ENCODE measurements around the gene FBXL19. TPM values are rescaled to one million over a fixed set of nuclear protein-coding genes. Genes with fewer than 3 reads are reported as not detected.
A peak's percentile ranks its signal among the peaks of the same experiment; 100 is the strongest.

FBXL19 gene
- total and polyA plus RNA-seq, 9 of the 15 experiments (the other 6 are each of a cell fraction or from before 2014, with no cell fraction given), result 0.13 to 48.0 (median 13.5) TPM; not detected in 1

DNA sequence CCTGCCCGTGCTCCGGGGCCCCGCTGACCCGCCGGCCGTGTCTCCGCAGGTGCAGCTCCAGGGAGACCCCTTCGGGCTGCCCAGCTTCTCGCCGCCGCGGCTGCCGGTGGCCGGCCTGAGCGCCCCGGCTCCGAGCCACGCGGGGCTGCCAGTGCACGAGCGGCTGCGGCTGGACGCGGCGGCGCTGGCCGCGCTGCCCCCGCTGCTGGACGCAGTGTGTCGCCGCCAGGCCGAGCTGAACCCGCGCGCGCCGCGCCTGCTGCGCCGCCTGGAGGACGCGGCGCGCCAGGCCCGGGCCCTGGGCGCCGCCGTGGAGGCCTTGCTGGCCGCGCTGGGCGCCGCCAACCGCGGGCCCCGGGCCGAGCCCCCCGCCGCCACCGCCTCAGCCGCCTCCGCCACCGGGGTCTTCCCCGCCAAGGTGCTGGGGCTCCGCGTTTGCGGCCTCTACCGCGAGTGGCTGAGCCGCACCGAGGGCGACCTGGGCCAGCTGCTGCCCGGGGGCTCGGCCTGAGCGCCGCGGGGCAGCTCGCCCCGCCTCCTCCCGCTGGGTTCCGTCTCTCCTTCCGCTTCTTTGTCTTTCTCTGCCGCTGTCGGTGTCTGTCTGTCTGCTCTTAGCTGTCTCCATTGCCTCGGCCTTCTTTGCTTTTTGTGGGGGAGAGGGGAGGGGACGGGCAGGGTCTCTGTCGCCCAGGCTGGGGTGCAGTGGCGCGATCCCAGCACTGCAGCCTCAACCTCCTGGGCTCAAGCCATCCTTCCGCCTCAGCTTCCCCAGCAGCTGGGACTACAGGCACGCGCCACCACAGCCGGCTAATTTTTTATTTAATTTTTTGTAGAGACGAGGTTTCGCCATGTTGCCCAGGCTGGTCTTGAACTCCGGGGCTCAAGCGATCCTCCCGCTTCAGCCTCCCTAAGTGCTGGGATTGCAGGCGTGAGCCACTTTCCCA is 21.1 kb upstream of the FBXL19 start (continued):
- TF ChIP-seq, protein P1, sequence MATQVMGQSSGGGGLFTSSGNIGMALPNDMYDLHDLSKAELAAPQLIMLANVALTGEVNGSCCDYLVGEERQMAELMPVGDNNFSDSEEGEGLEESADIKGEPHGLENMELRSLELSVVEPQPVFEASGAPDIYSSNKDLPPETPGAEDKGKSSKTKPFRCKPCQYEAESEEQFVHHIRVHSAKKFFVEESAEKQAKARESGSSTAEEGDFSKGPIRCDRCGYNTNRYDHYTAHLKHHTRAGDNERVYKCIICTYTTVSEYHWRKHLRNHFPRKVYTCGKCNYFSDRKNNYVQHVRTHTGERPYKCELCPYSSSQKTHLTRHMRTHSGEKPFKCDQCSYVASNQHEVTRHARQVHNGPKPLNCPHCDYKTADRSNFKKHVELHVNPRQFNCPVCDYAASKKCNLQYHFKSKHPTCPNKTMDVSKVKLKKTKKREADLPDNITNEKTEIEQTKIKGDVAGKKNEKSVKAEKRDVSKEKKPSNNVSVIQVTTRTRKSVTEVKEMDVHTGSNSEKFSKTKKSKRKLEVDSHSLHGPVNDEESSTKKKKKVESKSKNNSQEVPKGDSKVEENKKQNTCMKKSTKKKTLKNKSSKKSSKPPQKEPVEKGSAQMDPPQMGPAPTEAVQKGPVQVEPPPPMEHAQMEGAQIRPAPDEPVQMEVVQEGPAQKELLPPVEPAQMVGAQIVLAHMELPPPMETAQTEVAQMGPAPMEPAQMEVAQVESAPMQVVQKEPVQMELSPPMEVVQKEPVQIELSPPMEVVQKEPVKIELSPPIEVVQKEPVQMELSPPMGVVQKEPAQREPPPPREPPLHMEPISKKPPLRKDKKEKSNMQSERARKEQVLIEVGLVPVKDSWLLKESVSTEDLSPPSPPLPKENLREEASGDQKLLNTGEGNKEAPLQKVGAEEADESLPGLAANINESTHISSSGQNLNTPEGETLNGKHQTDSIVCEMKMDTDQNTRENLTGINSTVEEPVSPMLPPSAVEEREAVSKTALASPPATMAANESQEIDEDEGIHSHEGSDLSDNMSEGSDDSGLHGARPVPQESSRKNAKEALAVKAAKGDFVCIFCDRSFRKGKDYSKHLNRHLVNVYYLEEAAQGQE (IDR thresholded peaks at IDR 0.05; ENCODE audit: borderline replicate concordance), result 0 out of 2 replicates have a peak, but pooled peaks have one; percentile 28
- TF ChIP-seq, protein P1 (CRISPR knock-in tag; IDR thresholded peaks at IDR 0.05; ENCODE audit: low read depth), result no peak
- TF ChIP-seq HCFC1 (IDR thresholded peaks at IDR 0.05; ENCODE audit: low read depth, low read length) (no peak), NR1H2 (CRISPR knock-in tag; IDR thresholded peaks at IDR 0.05) (no peak), CBX8 (IDR thresholded peaks at IDR 0.05; ENCODE audit: borderline replicate concordance, extremely low read depth, low read depth, low read length, poor library complexity, severe bottlenecking) (no peak), ELF4 (CRISPR knock-in tag; IDR thresholded peaks at IDR 0.05) (no peak), ZNF57 (CRISPR knock-in tag; IDR thresholded peaks at IDR 0.05) (no peak)
- TF ChIP-seq, protein P2, sequence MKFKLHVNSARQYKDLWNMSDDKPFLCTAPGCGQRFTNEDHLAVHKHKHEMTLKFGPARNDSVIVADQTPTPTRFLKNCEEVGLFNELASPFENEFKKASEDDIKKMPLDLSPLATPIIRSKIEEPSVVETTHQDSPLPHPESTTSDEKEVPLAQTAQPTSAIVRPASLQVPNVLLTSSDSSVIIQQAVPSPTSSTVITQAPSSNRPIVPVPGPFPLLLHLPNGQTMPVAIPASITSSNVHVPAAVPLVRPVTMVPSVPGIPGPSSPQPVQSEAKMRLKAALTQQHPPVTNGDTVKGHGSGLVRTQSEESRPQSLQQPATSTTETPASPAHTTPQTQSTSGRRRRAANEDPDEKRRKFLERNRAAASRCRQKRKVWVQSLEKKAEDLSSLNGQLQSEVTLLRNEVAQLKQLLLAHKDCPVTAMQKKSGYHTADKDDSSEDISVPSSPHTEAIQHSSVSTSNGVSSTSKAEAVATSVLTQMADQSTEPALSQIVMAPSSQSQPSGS (CRISPR knock-in tag; IDR thresholded peaks at IDR 0.05), result no peak
- TF ChIP-seq, protein P3, sequence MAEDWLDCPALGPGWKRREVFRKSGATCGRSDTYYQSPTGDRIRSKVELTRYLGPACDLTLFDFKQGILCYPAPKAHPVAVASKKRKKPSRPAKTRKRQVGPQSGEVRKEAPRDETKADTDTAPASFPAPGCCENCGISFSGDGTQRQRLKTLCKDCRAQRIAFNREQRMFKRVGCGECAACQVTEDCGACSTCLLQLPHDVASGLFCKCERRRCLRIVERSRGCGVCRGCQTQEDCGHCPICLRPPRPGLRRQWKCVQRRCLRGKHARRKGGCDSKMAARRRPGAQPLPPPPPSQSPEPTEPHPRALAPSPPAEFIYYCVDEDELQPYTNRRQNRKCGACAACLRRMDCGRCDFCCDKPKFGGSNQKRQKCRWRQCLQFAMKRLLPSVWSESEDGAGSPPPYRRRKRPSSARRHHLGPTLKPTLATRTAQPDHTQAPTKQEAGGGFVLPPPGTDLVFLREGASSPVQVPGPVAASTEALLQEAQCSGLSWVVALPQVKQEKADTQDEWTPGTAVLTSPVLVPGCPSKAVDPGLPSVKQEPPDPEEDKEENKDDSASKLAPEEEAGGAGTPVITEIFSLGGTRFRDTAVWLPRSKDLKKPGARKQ (CRISPR knock-in tag; IDR thresholded peaks at IDR 0.05), result 0 out of 2 replicates have a peak, but pooled peaks have one; percentile 69
- TF ChIP-seq, protein P4, sequence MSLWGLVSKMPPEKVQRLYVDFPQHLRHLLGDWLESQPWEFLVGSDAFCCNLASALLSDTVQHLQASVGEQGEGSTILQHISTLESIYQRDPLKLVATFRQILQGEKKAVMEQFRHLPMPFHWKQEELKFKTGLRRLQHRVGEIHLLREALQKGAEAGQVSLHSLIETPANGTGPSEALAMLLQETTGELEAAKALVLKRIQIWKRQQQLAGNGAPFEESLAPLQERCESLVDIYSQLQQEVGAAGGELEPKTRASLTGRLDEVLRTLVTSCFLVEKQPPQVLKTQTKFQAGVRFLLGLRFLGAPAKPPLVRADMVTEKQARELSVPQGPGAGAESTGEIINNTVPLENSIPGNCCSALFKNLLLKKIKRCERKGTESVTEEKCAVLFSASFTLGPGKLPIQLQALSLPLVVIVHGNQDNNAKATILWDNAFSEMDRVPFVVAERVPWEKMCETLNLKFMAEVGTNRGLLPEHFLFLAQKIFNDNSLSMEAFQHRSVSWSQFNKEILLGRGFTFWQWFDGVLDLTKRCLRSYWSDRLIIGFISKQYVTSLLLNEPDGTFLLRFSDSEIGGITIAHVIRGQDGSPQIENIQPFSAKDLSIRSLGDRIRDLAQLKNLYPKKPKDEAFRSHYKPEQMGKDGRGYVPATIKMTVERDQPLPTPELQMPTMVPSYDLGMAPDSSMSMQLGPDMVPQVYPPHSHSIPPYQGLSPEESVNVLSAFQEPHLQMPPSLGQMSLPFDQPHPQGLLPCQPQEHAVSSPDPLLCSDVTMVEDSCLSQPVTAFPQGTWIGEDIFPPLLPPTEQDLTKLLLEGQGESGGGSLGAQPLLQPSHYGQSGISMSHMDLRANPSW (CRISPR knock-in tag; IDR thresholded peaks at IDR 0.05), result peak; percentile 25; the same call in 1 of the 2 replicates

All from K562 (cell line).